Fibroblast of lung (primary cell): Measurements from ENCODE around the gene MAP4K4.

Experiments
- CTCF ChIP-seq, 2 donors: IDR thresholded peaks in 1 of 2; conservative IDR thresholded peaks in 1 of 2; 1 replicate in 1 of 2; 2 replicates in 1 of 2; pipeline ENCODE4 v1.5.1; 2011 to 2012; ENCODE audit warnings: low read length in 2 of 2, control low read depth in 1 of 2, inconsistent platforms in 1 of 2, low read depth in 1 of 2, mild to moderate bottlenecking in 1 of 2
- EZH2 ChIP-seq: IDR thresholded peaks from 2 replicates; pipeline ENCODE4 v1.5.1; 2012; ENCODE audit warnings: low read length, control low read depth, mild to moderate bottlenecking; ENCODE audit errors: missing control alignments

- TF ChIP-seq CTCF (conservative IDR thresholded peaks at IDR 0.05 in 1 of 2, IDR thresholded peaks at IDR 0.05 in 1 of 2; ENCODE audit: low read depth in 1 of 2, low read length in 2 of 2) (no peak), EZH2 (no peak)
Observed at GRCh38 chr2:101788995-101789970, 91.8 kb downstream of the MAP4K4 start.
